ENCODE results near the gene PITRM1. TPM values are rescaled to one million over a fixed set of nuclear protein-coding genes. Genes with fewer than 3 reads are reported as not detected.

PITRM1 gene
- total and polyA plus RNA-seq, 2 donors (not counting 3 experiments of a cell fraction or from before 2014, with no cell fraction given), result 83.2 to 145 TPM

DNA sequence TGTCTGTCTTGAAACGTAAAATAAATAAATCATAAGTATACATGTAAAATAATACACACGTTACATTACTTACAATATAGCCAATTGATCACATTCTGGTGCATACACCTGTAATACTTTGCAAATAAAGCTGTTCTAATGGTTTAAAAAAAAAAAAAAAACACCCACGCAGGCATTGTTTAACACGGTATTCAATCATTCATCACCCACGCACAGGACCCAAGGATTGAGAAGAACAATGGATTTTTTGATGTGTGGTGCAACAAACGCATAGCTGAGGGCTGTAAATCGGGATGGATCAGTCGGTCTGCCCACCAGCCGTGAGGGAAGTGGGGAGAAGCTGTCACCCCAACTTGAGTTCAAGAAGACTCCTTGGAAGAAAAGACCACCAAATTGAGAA lies 8.7 kb downstream of the PITRM1 start:
- no peak overlapping the region for H3K9ac ChIP-seq (replicated peaks; ENCODE audit: extremely low read depth, insufficient read depth, low read length)
- H3K36me3 ChIP-seq (ENCODE audit: control insufficient read depth in 2 of 2, extremely low read depth in 1 of 2, insufficient read depth in 2 of 2, low read length in 2 of 2), result peaks cover 39 to 40% of the 10 kb centered on the region in 2 experiments
- BruUV-seq (replicated peaks), result no TSS peak
- no peak overlapping the region for H3K4me2 ChIP-seq (ENCODE audit: insufficient read depth, low read length)
- FAIRE-seq, result no peak
- no peaks in the 10 kb centered on the region for H3K9me3 ChIP-seq (replicated peaks; ENCODE audit: control insufficient read depth, insufficient read depth, low read length)
- H3K9me1 ChIP-seq (replicated peaks; ENCODE audit: control insufficient read depth, extremely low read depth, insufficient read depth, low read length), result no peaks in the 10 kb centered on the region
- no peak overlapping the region for H3K27ac ChIP-seq (ENCODE audit: insufficient read depth, low read depth, low read length)
- CTCF ChIA-PET, result interaction anchor here (0.9 kb wide), 1 partner anchor 9 kb away, joined by 3 read pairs; the partner anchor contains the start of gene PITRM1
- H4K20me1 ChIP-seq (replicated peaks; ENCODE audit: control insufficient read depth, extremely low read depth, insufficient read depth, low read length), result no peaks in the 10 kb centered on the region
- no peak for TF ChIP-seq FOS (IDR thresholded peaks at IDR 0.05; ENCODE audit: borderline replicate concordance, insufficient read depth, low read length)
- TF ChIP-seq EZH2 (IDR thresholded peaks at IDR 0.05; ENCODE audit: borderline replicate concordance, low read depth, low read length, severe bottlenecking), result no peak
- no peak for TF ChIP-seq POLR2A (IDR thresholded peaks at IDR 0.05; ENCODE audit: low read depth, low read length)
- TF ChIP-seq MYC (IDR thresholded peaks at IDR 0.05; ENCODE audit: low read depth, low read length), result no peak
- no peak for TF ChIP-seq POLR2AphosphoS5 (IDR thresholded peaks at IDR 0.05; ENCODE audit: insufficient read depth, low read depth, low read length)
- TF ChIP-seq, protein P1, sequence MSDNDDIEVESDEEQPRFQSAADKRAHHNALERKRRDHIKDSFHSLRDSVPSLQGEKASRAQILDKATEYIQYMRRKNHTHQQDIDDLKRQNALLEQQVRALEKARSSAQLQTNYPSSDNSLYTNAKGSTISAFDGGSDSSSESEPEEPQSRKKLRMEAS (IDR thresholded peaks at IDR 0.05; ENCODE audit: insufficient read depth, insufficient read length), result no peak
- TF ChIP-seq GATA2 (IDR thresholded peaks at IDR 0.05; ENCODE audit: insufficient read depth, insufficient read length, low read depth, low read length), result no peak
- no peak for TF ChIP-seq JUN (IDR thresholded peaks at IDR 0.05; ENCODE audit: borderline replicate concordance, insufficient read depth, insufficient read length, low read depth)
- TF ChIP-seq CTCF (IDR thresholded peaks at IDR 0.05; ENCODE audit: extremely low read depth in 1 of 2, insufficient read depth in 1 of 2, low read depth in 1 of 2, low read length in 2 of 2), result no peak
- dilution Hi-C loops (cut with MboI; ENCODE audit: extremely low pct_ligation_motif_present, low sequenced_read_pairs), result no loop called here
- no peak for DNase-seq (ENCODE audit: low read depth, low spot score)
- no peaks in the 10 kb centered on the region for H3K4me1 ChIP-seq (ENCODE audit: control insufficient read depth, extremely low read depth, insufficient read depth, low read length)
- H3K79me2 ChIP-seq (ENCODE audit: control insufficient read depth, insufficient read depth, low read length), result peaks cover 13% of the 10 kb centered on the region
- H3K4me3 ChIP-seq (replicated peaks in 1 of 3; ENCODE audit: insufficient read depth in 1 of 3, low read depth in 1 of 3, low read length in 3 of 3), result no peak overlapping the region
- intact Hi-C loops (cut with micrococcal nuclease), result no loop called here
- no peaks in the 10 kb centered on the region for H3K27me3 ChIP-seq (ENCODE audit: control insufficient read depth in 2 of 2, insufficient read depth in 2 of 2, low read length in 2 of 2)
- no peak overlapping the region for H2AFZ ChIP-seq (ENCODE audit: low read depth, low read length)
- POLR2A ChIA-PET, result interaction anchor here (1.4 kb wide), 1 partner anchor 9 kb away, joined by 5 read pairs; the partner anchor contains the start of gene PITRM1

Measured in endothelial cell of umbilical vein (primary cell).